ENCODE measurements around the gene AADACL2. TPM values are rescaled to one million over a fixed set of nuclear protein-coding genes. Genes with fewer than 3 reads are reported as not detected.

The AADACL2 gene
- total RNA-seq, 2 experiments from 2014 or later = not detected

DNA sequence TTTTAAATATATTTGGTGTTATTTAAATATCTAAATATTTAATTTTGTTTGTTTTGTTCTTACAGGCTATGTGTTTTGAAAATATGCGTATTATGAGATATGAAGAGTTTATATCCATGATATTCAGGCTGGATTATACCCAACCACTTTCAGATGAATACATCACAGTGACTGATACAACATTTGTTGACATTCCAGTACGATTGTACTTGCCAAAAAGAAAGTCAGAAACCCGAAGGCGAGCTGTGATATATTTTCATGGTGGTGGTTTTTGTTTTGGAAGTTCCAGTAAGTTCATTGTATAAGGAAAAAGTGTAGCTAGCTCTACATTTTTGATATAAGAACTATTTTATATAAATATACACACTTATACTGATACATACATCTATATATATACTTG lies 6.9 kb downstream of the AADACL2 start:
- no peak for ATAC-seq
- intact Hi-C loops (cut with micrococcal nuclease) = no loop called here
- Mint-ChIP-seq H3K27me3 (no peaks in the 10 kb centered on the region), H3K9me3 (no peaks in the 10 kb centered on the region), H3K36me3 (ENCODE audit: low read depth) (no peaks in the 10 kb centered on the region), H3K4me1 (ENCODE audit: low read depth) (no peaks in the 10 kb centered on the region), H3K27ac (no peak overlapping the region), H3K4me3 (no peak overlapping the region)
- ChIA-PET CTCF (no interaction called here), POLR2A (no interaction called here)
- TF ChIP-seq, protein P1, sequence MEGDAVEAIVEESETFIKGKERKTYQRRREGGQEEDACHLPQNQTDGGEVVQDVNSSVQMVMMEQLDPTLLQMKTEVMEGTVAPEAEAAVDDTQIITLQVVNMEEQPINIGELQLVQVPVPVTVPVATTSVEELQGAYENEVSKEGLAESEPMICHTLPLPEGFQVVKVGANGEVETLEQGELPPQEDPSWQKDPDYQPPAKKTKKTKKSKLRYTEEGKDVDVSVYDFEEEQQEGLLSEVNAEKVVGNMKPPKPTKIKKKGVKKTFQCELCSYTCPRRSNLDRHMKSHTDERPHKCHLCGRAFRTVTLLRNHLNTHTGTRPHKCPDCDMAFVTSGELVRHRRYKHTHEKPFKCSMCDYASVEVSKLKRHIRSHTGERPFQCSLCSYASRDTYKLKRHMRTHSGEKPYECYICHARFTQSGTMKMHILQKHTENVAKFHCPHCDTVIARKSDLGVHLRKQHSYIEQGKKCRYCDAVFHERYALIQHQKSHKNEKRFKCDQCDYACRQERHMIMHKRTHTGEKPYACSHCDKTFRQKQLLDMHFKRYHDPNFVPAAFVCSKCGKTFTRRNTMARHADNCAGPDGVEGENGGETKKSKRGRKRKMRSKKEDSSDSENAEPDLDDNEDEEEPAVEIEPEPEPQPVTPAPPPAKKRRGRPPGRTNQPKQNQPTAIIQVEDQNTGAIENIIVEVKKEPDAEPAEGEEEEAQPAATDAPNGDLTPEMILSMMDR (IDR thresholded peaks at IDR 0.05) = no peak
- no peak for DNase-seq

GRCh38 chr3:151743855-151744254 lies 10.1 kb downstream of the AADACL2 start:
- TF ChIP-seq, protein P1 (IDR thresholded peaks at IDR 0.05) = no peak
- Mint-ChIP-seq H3K27me3 (no peaks in the 10 kb centered on the region), H3K9me3 (peaks cover 2% of the 10 kb centered on the region), H3K27ac (no peak overlapping the region), H3K36me3 (ENCODE audit: low read depth) (no peaks in the 10 kb centered on the region), H3K4me3 (no peak overlapping the region), H3K4me1 (ENCODE audit: low read depth) (no peaks in the 10 kb centered on the region)
- intact Hi-C loops (cut with micrococcal nuclease) = no loop called here
- ATAC-seq (no peak), DNase-seq (no peak)
- ChIA-PET CTCF (no interaction called here), POLR2A (no interaction called here)

- intact Hi-C loops (cut with micrococcal nuclease) = no loop called here
- CTCF ChIA-PET = no interaction called here
- no peaks in the 10 kb centered on the region for H3K4me1 Mint-ChIP-seq (ENCODE audit: low read depth)
Measured at GRCh38 chr3:151750181-151750580, 16.5 kb downstream of the AADACL2 start.

GRCh38 chr3:151750678-151751077 lies 17.0 kb downstream of the AADACL2 start:
- ATAC-seq (no peak), DNase-seq (no peak)
- Mint-ChIP-seq H3K36me3 (ENCODE audit: low read depth) (no peaks in the 10 kb centered on the region), H3K27me3 (peaks cover 4% of the 10 kb centered on the region), H3K27ac (no peak overlapping the region), H3K4me3 (no peak overlapping the region), H3K9me3 (peaks cover 2% of the 10 kb centered on the region), H3K4me1 (ENCODE audit: low read depth) (no peaks in the 10 kb centered on the region)
- POLR2A ChIA-PET = no interaction called here
- TF ChIP-seq, protein P1 (IDR thresholded peaks at IDR 0.05) = no peak
- CTCF ChIA-PET = no interaction called here
- intact Hi-C loops (cut with micrococcal nuclease) = no loop called here

More at GRCh38 chr3:151750181-151750580, 16.5 kb downstream of the AADACL2 start:
- POLR2A ChIA-PET = no interaction called here
- Mint-ChIP-seq H3K27me3 (peaks cover 4% of the 10 kb centered on the region), H3K4me3 (no peak overlapping the region), H3K36me3 (ENCODE audit: low read depth) (no peaks in the 10 kb centered on the region), H3K9me3 (peaks cover 2% of the 10 kb centered on the region), H3K27ac (no peak overlapping the region)
- DNase-seq = no peak
- TF ChIP-seq, protein P1 (IDR thresholded peaks at IDR 0.05) = no peak
- no peak for ATAC-seq

- H3K9me3 Mint-ChIP-seq = peaks cover 2% of the 10 kb centered on the region
- no peak overlapping the region for H3K4me3 Mint-ChIP-seq
- POLR2A ChIA-PET = no interaction called here
- CTCF ChIA-PET = no interaction called here
- no peaks in the 10 kb centered on the region for H3K4me1 Mint-ChIP-seq (ENCODE audit: low read depth)
- peaks cover 4% of the 10 kb centered on the region for H3K27me3 Mint-ChIP-seq
- no peak for DNase-seq
- H3K36me3 Mint-ChIP-seq (ENCODE audit: low read depth) = no peaks in the 10 kb centered on the region
- H3K27ac Mint-ChIP-seq = no peak overlapping the region
- intact Hi-C loops (cut with micrococcal nuclease) = no loop called here
- ATAC-seq = no peak
- TF ChIP-seq, protein P1 (IDR thresholded peaks at IDR 0.05) = no peak
Measured at GRCh38 chr3:151751161-151751560, 17.4 kb downstream of the AADACL2 start.

Measured in activated CD8-positive, alpha-beta T cell treated with anti-CD3 and anti-CD28 coated beads for 36 hours (primary cell).